WI38 (cell line): ENCODE results near the gene COL12A1.

ENCODE experiments used
- H3K4me3 ChIP-seq: 2 replicates; pipeline ENCODE4 v1.5.1; 2011; ENCODE audit warnings: low read depth, mild to moderate bottlenecking, control low read depth, low read length
- CTCF ChIP-seq: IDR thresholded peaks from 2 replicates; pipeline ENCODE4 v1.5.1; 2012; ENCODE audit warnings: low read depth, mild to moderate bottlenecking, control low read depth, low read length

Gene COL12A1

GRCh38 chr6:75167325-75167724, 38.5 kb downstream of the COL12A1 start:
- TF ChIP-seq CTCF: no peak
- H3K4me3 ChIP-seq: no peak overlapping the region

- no peak overlapping the region for H3K4me3 ChIP-seq
- no peak for TF ChIP-seq CTCF
Measured at GRCh38 chr6:75166773-75167172, 39.1 kb downstream of the COL12A1 start.

- no peak overlapping the region for H3K4me3 ChIP-seq
- TF ChIP-seq CTCF: no peak
Measured at GRCh38 chr6:75166236-75166635, 39.6 kb downstream of the COL12A1 start.

GRCh38 chr6:75158176-75158575, 47.7 kb downstream of the COL12A1 start:
- H3K4me3 ChIP-seq: no peak overlapping the region
- TF ChIP-seq CTCF: no peak

- TF ChIP-seq CTCF: no peak
- H3K4me3 ChIP-seq: no peak overlapping the region
Measured at GRCh38 chr6:75157336-75157735, 48.5 kb downstream of the COL12A1 start.

- TF ChIP-seq CTCF: no peak
- H3K4me3 ChIP-seq: no peak overlapping the region
Measured at GRCh38 chr6:75156186-75156878, 49.5 kb downstream of the COL12A1 start.

GRCh38 chr6:75155631-75156030, 50.2 kb downstream of the COL12A1 start:
- TF ChIP-seq CTCF: no peak
- no peak overlapping the region for H3K4me3 ChIP-seq
